Natural killer cell treated with Interleukin-12 subunit alpha and Interleukin-12 subunit beta and Interleukin-15 and Interleukin-18, amount 100 ng/mL, for 72 hours (primary cell): ENCODE data around the gene STAM. TPM values are rescaled to one million over a fixed set of nuclear protein-coding genes. Genes with fewer than 3 reads are reported as not detected.
"Not testable (repeated sequence)": the region's sequence is repeated elsewhere in the genome, so short reads cannot be mapped to it uniquely, and the experiment has no call there.

Experiments
- ATAC-seq, 2 donors: fragments of 150-1000 bp; cut with Tn5 transposase in 1 of 2; sonication (Bioruptor Pico), chemical (Tn5 transposase) in 1 of 2; 2 replicates each; pipeline ENCODE4 v1.10.0; 2021
- DNase-seq: peaks from one replicate; pipeline ENCODE4 v3.0.0; 2022; ENCODE audit warnings: low spot score
- H3K27ac Mint-ChIP-seq, 2 donors: 1 replicate in 1 of 2; 2 replicates in 1 of 2; pipeline ENCODE4 v1.8.0; 2022; ENCODE audit warnings: mixed read lengths in 2 of 2, mild to moderate bottlenecking in 1 of 2, moderate library complexity in 1 of 2
- H3K27me3 Mint-ChIP-seq, 2 donors: 1 replicate in 1 of 2; 2 replicates in 1 of 2; pipeline ENCODE4 v1.8.0; 2022; ENCODE audit warnings: mixed read lengths in 2 of 2
- H3K36me3 Mint-ChIP-seq: one replicate; pipeline ENCODE4 v1.8.0; 2022; ENCODE audit warnings: mixed read lengths
- H3K4me1 Mint-ChIP-seq, 2 donors: 1 replicate in 1 of 2; 2 replicates in 1 of 2; pipeline ENCODE4 v1.8.0; 2022; ENCODE audit warnings: low read depth in 2 of 2, mixed read lengths in 2 of 2, mild to moderate bottlenecking in 1 of 2
- H3K4me3 Mint-ChIP-seq: one replicate; pipeline ENCODE4 v1.8.0; 2022; ENCODE audit warnings: mixed read lengths
- H3K9me3 Mint-ChIP-seq: 2 replicates; pipeline ENCODE4 v1.8.0; 2022; ENCODE audit warnings: mixed read lengths
- total RNA-seq, 2 donors: library from RNA; stranded (reverse); gene quantifications; one replicate each; pipeline ENCODE4 v1.2.3, GENCODE V29; 2022

STAM gene
- total RNA-seq, 2 donors from 2014 or later: 20.2 to 24.4 TPM

DNA sequence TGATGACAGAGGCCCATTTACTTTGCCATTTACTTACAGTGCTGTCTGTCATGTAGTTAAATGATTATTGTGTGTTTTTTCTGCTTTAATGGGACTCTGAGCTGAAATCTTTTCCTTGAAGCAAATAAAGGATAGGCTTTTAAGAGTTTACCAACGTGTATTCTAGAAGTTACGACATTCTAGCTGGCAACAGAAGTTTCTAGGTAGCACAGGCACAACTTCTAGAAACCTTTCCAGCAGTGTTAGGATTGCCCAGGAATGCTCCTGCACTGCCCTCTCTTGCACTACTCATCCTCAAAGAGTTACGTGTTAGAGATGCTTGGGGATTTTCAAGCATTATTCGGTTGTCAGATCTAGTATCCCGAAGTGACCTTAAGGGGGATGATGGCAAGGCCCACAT, 65.5 kb downstream of the STAM start:
- H3K9me3 Mint-ChIP-seq: no peaks in the 10 kb centered on the region
- H3K27me3 Mint-ChIP-seq: no peaks in the 10 kb centered on the region
- H3K36me3 Mint-ChIP-seq: no peaks in the 10 kb centered on the region
- H3K4me1 Mint-ChIP-seq: no peaks in the 10 kb centered on the region
- DNase-seq (no peak), ATAC-seq (no peak)
- H3K27ac Mint-ChIP-seq: no peak overlapping the region
- no peak overlapping the region for H3K4me3 Mint-ChIP-seq

DNA sequence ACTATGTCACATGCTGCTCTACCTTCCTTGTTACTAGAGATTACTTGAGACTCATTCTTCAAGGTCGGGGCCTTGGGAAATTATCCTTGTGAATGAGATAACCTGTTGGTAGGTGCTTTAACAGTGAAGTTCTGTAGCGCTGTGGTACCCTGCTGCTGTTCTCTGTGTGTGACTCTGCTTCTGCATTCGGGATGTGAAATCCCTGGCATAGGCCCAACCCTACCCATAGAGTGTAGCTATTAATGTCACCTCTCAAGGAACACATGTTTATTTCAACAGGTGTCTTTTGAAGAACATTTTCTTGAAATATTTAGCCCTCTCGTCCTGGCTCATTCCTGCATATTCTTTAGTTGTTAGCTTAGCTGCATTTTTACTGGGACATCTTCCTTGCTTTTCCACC, 66.2 kb downstream of the STAM start:
- DNase-seq (no peak), ATAC-seq (no peak)
- Mint-ChIP-seq H3K4me3 (no peak overlapping the region), H3K27me3 (no peaks in the 10 kb centered on the region), H3K27ac (no peak overlapping the region), H3K9me3 (no peaks in the 10 kb centered on the region), H3K36me3 (no peaks in the 10 kb centered on the region), H3K4me1 (no peaks in the 10 kb centered on the region)

DNA sequence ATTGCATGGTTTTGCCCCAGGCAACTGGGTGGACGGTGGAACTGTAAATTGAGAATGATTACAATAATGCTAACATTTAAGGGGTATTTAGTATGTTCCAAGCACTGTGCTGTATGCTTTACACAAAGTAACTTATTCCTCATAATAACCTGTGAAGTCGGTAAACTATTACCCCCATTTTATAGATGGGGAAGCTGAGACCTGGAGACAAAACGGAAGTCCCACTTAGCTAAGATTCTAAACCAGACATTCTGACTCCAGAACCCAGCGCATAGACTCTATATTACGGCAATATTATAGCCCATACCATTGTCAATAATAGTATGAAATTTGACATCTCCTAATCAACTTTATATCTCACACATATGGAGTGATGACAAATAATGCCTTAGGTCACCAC, 68.1 kb downstream of the STAM start:
- H3K27me3 Mint-ChIP-seq: no peaks in the 10 kb centered on the region
- no peaks in the 10 kb centered on the region for H3K4me1 Mint-ChIP-seq
- no peaks in the 10 kb centered on the region for H3K9me3 Mint-ChIP-seq
- DNase-seq: no peak
- no peaks in the 10 kb centered on the region for H3K36me3 Mint-ChIP-seq
- ATAC-seq: no peak
- H3K4me3 Mint-ChIP-seq: no peak overlapping the region
- no peak overlapping the region for H3K27ac Mint-ChIP-seq

DNA sequence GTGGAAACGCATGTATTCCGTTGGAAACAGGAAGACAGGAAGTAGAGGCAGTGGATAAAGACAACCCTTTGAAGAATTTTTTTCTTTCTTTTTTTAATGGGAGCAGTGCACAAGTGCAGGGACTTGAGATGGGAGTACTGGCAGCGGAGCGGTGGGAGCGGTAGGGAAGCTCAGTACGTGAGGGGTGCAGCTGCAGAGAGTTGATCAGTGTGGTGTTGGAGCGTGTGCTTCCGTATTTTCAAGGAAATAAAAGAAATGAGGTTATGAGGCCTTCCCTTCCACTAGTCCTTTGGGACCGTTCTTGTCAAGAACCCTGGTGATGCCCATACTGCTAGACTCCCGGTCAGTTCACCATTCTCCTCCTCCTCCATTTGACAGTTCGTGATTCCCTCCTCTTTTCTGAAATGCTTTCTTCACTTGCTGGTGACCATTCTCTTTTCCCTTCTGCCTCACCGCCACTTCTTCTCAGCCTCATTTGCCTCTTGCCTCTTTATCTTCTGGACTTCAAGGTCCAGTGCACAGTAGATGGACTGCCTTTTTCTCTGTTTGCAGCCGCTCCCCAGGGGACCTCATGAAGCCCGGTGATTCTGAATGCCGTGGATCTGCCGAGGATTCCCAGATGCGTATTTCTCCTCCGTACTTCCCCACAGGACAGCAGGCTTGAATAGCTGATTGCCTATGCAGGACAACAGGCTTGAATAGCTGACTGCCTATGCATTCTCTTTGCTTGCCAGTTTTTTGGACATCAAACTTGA, 68.9 kb downstream of the STAM start:
- no peaks in the 10 kb centered on the region for H3K27me3 Mint-ChIP-seq
- no peak overlapping the region for H3K4me3 Mint-ChIP-seq
- H3K4me1 Mint-ChIP-seq: no peaks in the 10 kb centered on the region
- no peak overlapping the region for H3K27ac Mint-ChIP-seq
- peaks cover 5% of the 10 kb centered on the region for H3K36me3 Mint-ChIP-seq
- no peak for ATAC-seq
- no peak for DNase-seq
- H3K9me3 Mint-ChIP-seq: no peaks in the 10 kb centered on the region

DNA sequence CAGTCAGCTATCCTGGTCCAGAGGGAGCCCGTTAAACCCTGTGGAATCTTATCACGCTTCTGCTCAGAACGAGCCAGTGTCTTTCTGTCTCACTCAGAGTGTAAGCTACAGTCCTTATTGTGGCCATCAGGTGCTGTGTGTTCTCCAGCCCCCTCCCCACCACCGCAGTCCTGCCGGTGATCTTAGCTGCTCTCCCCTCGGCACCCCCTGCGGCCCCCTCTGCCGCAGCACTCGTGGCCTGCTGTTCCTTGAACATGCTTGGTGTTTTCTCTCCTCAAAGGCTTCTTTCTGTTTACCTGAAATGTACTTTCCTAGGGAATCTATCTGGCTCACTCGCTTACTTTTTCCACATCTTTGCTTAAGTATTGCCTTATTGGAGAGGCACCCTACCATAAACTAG, 69.8 kb downstream of the STAM start:
- no peak overlapping the region for H3K4me3 Mint-ChIP-seq
- H3K36me3 Mint-ChIP-seq: peaks cover 5% of the 10 kb centered on the region
- H3K27ac Mint-ChIP-seq: no peak overlapping the region
- DNase-seq: no peak
- H3K4me1 Mint-ChIP-seq: no peaks in the 10 kb centered on the region
- ATAC-seq: no peak
- H3K9me3 Mint-ChIP-seq: no peaks in the 10 kb centered on the region
- H3K27me3 Mint-ChIP-seq: no peaks in the 10 kb centered on the region

DNA sequence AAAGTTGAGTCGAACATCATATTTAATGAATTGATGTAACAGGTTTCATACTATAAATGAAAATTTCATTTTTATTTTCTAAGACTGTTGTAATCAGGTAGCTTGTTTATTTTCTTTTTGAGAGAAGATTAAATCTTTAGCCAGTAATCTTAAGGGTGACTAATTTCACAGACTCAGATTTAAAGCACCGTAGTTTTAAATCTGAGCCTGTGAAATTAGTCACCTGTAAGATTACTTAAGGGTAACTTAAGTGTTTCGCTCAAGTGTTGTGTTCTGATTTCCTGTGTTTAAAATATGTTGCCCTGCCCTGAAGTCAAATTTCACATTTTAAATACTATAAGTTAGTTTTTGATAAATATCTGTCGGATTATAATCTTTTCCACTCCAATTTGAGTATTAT, 72.2 kb downstream of the STAM start:
- Mint-ChIP-seq H3K4me1 (peaks cover 0 to 4% of the 10 kb centered on the region in 2 donors), H3K9me3 (no peaks in the 10 kb centered on the region), H3K36me3 (peaks cover 12% of the 10 kb centered on the region), H3K27me3 (no peaks in the 10 kb centered on the region), H3K27ac (no peak overlapping the region), H3K4me3 (no peak overlapping the region)
- ATAC-seq: no peak
- DNase-seq: no peak

DNA sequence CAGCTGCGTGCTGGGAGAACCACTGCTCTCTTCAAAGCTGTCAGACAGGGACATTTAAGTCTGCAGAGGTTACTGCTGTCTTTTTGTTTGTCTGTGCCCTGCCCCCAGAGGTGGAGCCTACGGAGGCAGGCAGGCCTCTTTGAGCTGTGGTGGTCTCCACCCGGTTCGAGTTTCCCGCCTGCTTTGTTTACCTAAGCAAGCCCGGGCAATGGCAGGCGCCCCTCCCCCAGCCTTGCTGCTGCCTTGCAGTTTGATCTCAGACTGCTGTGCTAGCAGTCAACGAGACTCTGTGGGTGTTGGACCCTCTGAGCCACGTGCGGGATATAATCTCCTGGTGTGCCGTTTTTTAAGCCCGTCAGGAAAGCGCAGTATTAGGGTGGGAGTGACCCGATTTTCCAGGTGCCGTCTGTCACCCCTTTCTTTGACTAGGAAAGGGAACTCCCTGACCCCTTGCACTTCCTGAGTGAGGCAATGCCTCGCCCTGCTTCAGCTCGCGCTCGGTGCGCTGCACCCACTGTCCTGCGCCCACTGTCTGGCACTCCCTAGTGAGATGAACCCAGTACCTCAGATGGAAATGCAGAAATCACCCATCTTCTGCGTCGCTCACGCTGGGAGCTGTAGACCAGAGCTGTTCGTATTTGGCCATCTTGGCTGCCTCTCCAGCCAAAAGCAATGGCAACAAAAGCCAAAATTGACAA, 78.5 kb downstream of the STAM start:
- not testable (repeated sequence) for H3K9me3 Mint-ChIP-seq, H3K4me3 Mint-ChIP-seq, H3K27ac Mint-ChIP-seq, DNase-seq, ATAC-seq, H3K4me1 Mint-ChIP-seq, H3K27me3 Mint-ChIP-seq
- H3K36me3 Mint-ChIP-seq: peaks cover 16% of the 10 kb centered on the region

DNA sequence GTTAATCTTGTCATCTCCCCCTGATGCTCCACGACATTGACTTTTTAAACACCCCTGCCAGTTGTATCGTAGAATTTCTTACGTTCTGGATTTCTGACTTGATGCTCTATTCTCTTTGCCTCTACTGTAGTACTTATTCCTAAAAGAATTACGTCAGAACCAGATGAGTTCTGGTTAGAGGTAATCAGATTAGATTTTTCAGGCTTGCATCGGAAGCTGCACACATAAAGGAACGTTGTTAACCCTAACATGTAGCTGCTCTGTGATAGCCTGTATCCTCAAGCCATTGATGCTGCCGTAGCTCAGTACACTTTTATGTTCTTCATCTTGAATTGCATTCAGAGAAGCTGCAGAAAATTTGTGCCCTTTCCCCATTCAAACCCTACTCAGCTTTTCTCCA, 81.8 kb downstream of the STAM start:
- H3K4me3 Mint-ChIP-seq: no peak overlapping the region
- no peak overlapping the region for H3K27ac Mint-ChIP-seq
- ATAC-seq: no peak
- peaks cover 6% of the 10 kb centered on the region for H3K36me3 Mint-ChIP-seq
- no peaks in the 10 kb centered on the region for H3K4me1 Mint-ChIP-seq
- no peaks in the 10 kb centered on the region for H3K27me3 Mint-ChIP-seq
- DNase-seq: no peak
- H3K9me3 Mint-ChIP-seq: no peaks in the 10 kb centered on the region

DNA sequence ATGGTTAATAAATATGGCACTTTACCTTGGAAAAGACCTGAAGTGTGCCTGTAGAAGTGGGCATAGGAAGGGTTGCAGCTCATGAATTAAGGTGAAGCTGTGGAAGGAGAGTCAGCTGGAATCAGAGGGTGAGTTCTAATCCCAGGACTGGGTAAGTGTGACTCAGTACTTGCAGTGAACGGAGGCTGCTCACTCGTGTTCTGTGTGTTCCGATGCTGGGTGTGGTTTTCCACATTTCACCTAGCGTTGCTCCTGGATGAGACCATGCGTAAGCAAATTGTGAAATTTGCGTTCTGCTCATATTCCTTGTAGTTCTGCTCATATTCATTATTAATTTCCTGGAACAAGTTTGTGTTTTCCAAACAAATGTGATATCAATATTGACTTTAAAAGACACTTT, 85.7 kb downstream of the STAM start:
- H3K4me1 Mint-ChIP-seq: no peaks in the 10 kb centered on the region
- no peaks in the 10 kb centered on the region for H3K9me3 Mint-ChIP-seq
- H3K36me3 Mint-ChIP-seq: no peaks in the 10 kb centered on the region

DNA sequence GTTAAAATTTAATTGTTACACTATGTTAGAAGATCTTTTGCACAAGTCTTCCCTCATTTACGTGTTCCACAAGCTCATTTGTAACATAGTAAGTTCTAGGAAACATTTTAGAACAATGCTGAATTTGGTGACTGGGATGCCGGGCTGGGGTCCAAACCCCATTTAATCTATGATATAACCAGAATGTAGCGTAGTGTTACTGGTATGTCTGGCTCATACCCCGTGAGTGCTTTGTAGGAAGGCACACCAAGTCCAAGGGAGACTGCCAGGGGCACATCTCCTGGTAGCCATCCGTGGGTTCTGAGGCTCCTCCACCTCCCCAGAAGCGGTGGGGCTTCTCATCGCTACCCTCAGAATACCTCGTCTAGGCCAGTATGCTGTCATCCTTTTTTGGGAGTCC, 86.7 kb downstream of the STAM start:
- H3K4me3 Mint-ChIP-seq: no peak overlapping the region
- no peaks in the 10 kb centered on the region for H3K27me3 Mint-ChIP-seq
- no peak for ATAC-seq

More for the DNA sequence above, 85.7 kb downstream of the STAM start:
- no peak overlapping the region for H3K27ac Mint-ChIP-seq
- ATAC-seq (no peak), DNase-seq (no peak)
- H3K27me3 Mint-ChIP-seq: no peaks in the 10 kb centered on the region
- H3K4me3 Mint-ChIP-seq: no peak overlapping the region

DNA sequence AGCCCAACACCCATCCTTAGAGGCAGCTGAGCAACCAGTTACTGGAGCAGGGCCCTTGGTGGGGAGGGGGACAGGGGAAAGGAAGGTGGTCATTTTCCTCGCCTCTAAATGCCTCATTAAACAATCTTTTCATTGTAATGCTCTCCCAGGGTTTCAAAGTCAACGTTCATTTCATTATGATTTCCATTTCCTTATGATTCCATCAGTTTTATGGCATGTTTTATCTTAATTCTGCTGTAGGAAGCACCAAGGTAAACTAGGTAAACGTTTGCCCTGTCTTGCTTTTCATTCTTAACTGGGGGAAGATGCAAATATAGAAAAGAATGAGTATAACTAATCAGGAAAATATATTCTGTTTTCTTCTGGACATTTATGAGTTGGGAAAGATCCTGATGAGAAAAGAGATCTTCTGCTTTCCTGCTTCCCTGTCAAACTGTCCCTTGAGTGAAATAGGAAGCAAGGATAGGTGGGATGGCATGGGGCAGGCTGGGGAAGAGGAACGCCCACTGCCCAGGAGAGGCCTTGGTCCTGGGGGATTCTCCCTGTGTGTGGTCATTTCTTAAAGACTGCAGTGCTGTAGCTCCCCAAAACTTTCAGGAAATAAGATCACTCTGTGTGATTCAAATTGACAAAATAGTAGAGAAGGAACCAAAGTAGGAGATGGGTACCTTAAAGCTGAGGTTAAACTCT, 87.5 kb downstream of the STAM start:
- Mint-ChIP-seq H3K27ac (no peak overlapping the region), H3K9me3 (no peaks in the 10 kb centered on the region), H3K36me3 (no peaks in the 10 kb centered on the region), H3K4me1 (no peaks in the 10 kb centered on the region), H3K4me3 (no peak overlapping the region), H3K27me3 (no peaks in the 10 kb centered on the region)
- DNase-seq (no peak), ATAC-seq (no peak)

More for the DNA sequence above, 86.7 kb downstream of the STAM start:
- no peaks in the 10 kb centered on the region for H3K9me3 Mint-ChIP-seq
- H3K4me1 Mint-ChIP-seq: no peaks in the 10 kb centered on the region
- no peak for DNase-seq
- no peak overlapping the region for H3K27ac Mint-ChIP-seq
- H3K36me3 Mint-ChIP-seq: no peaks in the 10 kb centered on the region

DNA sequence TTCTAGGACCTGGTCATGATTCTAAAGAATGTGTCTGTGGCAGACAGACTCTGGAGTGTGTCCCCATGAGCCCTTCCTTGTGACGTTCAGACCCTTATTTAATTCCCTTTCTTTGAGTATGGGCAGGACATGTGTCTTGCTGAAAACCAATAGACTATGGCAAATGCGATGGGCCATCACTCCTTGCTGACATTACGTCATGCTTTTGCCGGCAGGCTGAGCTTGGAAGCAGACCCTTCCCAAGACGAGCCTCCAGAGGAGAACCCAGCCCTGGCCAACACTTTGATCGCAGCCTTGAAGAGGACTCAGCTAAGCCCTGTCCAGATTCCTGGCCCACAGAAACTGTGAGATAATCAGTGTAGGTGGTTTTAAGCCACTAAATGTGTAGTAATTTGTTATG, 89.7 kb downstream of the STAM start:
- Mint-ChIP-seq H3K4me3 (no peak overlapping the region), H3K36me3 (no peaks in the 10 kb centered on the region), H3K4me1 (no peaks in the 10 kb centered on the region), H3K27ac (no peak overlapping the region), H3K9me3 (no peaks in the 10 kb centered on the region), H3K27me3 (no peaks in the 10 kb centered on the region)
- ATAC-seq (no peak), DNase-seq (no peak)

DNA sequence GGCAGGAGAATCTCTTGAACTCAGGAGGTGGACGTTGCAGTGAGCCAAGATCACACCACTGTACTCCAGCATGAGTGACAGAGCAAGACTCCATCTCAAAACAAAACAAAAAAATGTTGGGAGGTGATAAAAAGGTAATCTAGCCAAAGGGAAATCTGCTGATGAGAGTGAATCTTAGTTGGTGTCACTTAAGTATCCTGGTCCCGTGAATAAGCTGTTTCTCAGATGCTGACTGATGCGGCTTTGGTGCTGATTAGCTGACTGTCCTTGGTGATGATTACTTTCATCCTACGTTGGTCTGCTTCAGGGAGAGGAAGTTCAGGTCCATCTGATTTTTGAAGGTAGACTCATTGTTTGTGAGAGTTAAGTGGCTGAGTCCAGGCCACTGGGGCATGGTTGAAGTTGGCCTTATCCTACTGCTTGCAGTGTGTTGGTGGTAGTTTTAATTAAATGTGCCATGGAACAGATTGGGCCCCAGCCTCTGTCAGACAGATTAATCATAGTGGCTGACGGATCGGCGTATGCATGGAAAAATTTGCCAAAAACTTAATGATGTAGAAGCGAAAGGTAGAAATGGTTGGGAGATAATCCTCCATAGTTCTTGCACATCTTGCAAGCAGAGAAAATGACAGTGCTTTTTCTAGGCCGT, 90.6 kb downstream of the STAM start:
- Mint-ChIP-seq H3K27ac (no peak overlapping the region), H3K36me3 (no peaks in the 10 kb centered on the region)
- no peak for ATAC-seq

More for the DNA sequence above, 90.6 kb downstream of the STAM start:
- no peaks in the 10 kb centered on the region for H3K4me1 Mint-ChIP-seq
- no peaks in the 10 kb centered on the region for H3K27me3 Mint-ChIP-seq
- no peak overlapping the region for H3K4me3 Mint-ChIP-seq
- H3K9me3 Mint-ChIP-seq: no peaks in the 10 kb centered on the region
- no peak for DNase-seq
